Measurements from ENCODE around the gene MYO9B. TPM values are rescaled to one million over a fixed set of nuclear protein-coding genes. Genes with fewer than 3 reads are reported as not detected.

The MYO9B gene
- total and polyA plus RNA-seq, 2 experiments from 2014 or later = 20.1 to 71.8 TPM

DNA sequence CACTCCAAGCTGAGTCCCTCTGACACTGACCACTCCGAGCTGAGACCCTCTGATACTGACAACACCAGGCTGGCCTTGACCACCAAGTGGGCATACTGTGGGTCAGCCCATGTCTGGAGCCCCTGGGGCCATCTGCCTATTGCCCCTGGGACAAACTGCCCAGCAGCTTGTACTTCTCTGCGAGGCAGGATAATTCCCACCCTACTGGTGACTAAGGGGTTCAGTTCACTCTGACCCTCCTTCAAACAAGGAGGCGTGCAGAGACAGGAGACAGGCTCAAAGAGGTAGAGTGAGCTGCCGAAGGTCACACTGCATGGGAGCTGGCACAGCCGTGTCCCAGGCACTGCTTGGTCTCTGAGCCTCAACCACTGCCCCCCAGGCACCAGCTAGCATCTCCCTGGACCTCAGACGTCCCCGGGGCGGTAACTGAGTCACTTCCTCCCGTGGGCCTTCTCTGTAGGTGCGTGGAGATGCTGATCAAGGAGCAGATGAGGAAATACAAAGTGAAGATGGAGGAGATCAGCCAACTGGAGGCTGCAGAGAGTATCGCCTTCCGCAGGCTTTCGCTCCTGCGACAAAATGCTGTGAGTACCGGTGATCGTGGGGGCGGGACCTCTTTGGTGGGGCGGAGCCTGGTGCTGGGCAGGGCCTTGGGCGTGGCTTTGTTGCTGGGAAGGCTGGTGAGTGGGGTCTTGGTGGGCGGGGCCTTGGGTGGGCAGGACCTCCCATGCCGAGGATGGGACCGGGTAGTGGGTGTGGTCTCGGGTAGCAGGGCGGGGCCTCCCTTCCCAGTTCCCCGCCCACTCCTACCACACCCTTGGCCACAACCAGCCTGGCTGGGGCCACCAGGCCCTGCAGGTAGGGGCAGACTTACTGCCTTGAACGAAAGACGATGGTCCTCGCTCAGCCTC, 133.8 kb downstream of the MYO9B start:
- no peaks in the 10 kb centered on the region for H3K9me3 ChIP-seq (ENCODE audit: low read depth)
- in situ Hi-C loops (cut with MboI) = no loop called here
- H3F3A ChIP-seq (ENCODE audit: insufficient read depth) = peaks cover 5% of the 10 kb centered on the region
- H3K36me3 ChIP-seq (ENCODE audit: low read depth) = peaks cover 20% of the 10 kb centered on the region; the same call in 1 of the 2 replicates
- H3K27ac ChIP-seq = no peak overlapping the region
- DNase-seq = peak; percentile 48
- no peak overlapping the region for H3K9ac ChIP-seq
- 78 to 80% methylated on average over 20 to 27 of the region's 28 CpGs for WGBS, 2 experiments (ENCODE audit: low coverage in 1 of 2, low lambda C conversion rate in 2 of 2, missing lambda C conversion rate in 2 of 2)
- H3K4me1 ChIP-seq (ENCODE audit: insufficient read depth) = peaks cover under 1% of the 10 kb centered on the region; the same call in 1 of the 2 replicates
- no peak overlapping the region for H3K4me3 ChIP-seq
- H4K20me1 ChIP-seq (ENCODE audit: insufficient read depth) = no peaks in the 10 kb centered on the region
- H3K79me2 ChIP-seq (ENCODE audit: insufficient read depth) = no peaks in the 10 kb centered on the region
- no peaks in the 10 kb centered on the region for H3K27me3 ChIP-seq (replicated peaks; ENCODE audit: insufficient read depth)
- H3K9me2 ChIP-seq (ENCODE audit: insufficient read depth) = no peaks in the 10 kb centered on the region
- no peak overlapping the region for H2AFZ ChIP-seq
- H3K4me2 ChIP-seq (ENCODE audit: unreplicated experiment) = no peak overlapping the region
- TF ChIP-seq EZH2 (IDR thresholded peaks at IDR 0.05; ENCODE audit: insufficient read depth, poor library complexity, severe bottlenecking) (no peak), EZH2phosphoT487 (IDR thresholded peaks at IDR 0.05; ENCODE audit: insufficient read depth, low read depth) (no peak)

DNA sequence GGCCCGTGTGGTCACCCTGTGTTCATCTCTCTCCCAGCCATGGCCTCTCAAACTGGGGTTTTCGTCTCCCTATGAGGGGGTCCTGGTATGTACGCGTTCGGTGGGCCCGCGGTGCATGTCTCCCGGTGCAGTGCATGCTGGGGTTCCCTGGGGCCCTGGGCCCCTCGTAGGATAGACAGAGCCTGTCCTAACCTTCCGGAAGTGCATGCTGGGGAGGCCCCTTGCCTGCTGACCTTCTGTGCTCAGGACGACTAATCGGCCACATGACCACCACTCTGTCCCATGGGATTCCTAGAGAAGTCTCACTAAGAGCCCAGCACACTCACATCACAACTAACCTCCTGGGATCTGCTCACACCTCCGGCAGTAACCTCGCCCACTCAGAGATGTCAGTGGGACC, 134.7 kb downstream of the MYO9B start:
- no peak overlapping the region for H3K4me3 ChIP-seq
- no peaks in the 10 kb centered on the region for H4K20me1 ChIP-seq (ENCODE audit: insufficient read depth)
- H3F3A ChIP-seq (ENCODE audit: insufficient read depth) = peaks cover 7% of the 10 kb centered on the region; the same call in 1 of the 2 replicates
- H3K36me3 ChIP-seq (ENCODE audit: low read depth) = peaks cover 20% of the 10 kb centered on the region; the same call in 1 of the 2 replicates
- H3K9me2 ChIP-seq (ENCODE audit: insufficient read depth) = no peaks in the 10 kb centered on the region
- H3K4me2 ChIP-seq (ENCODE audit: unreplicated experiment) = no peak overlapping the region
- H3K79me2 ChIP-seq (ENCODE audit: insufficient read depth) = no peaks in the 10 kb centered on the region
- DNase-seq = peak; percentile 47
- H3K27me3 ChIP-seq (replicated peaks; ENCODE audit: insufficient read depth) = no peaks in the 10 kb centered on the region
- no peak overlapping the region for H3K9ac ChIP-seq
- H2AFZ ChIP-seq = no peak overlapping the region
- in situ Hi-C loops (cut with MboI) = no loop called here
- H3K27ac ChIP-seq = no peak overlapping the region
- 86 to 93% methylated on average over 12 to 14 of the region's 14 CpGs for WGBS, 2 experiments (ENCODE audit: low coverage in 1 of 2, low lambda C conversion rate in 2 of 2, missing lambda C conversion rate in 2 of 2)
- peaks cover 4% of the 10 kb centered on the region; the same call in 1 of the 2 replicates for H3K4me1 ChIP-seq (ENCODE audit: insufficient read depth)
- no peaks in the 10 kb centered on the region for H3K9me3 ChIP-seq (ENCODE audit: low read depth)
- no peak for TF ChIP-seq EZH2phosphoT487 (IDR thresholded peaks at IDR 0.05; ENCODE audit: insufficient read depth, low read depth)
- no peak for TF ChIP-seq EZH2 (IDR thresholded peaks at IDR 0.05; ENCODE audit: insufficient read depth, poor library complexity, severe bottlenecking)

DNA sequence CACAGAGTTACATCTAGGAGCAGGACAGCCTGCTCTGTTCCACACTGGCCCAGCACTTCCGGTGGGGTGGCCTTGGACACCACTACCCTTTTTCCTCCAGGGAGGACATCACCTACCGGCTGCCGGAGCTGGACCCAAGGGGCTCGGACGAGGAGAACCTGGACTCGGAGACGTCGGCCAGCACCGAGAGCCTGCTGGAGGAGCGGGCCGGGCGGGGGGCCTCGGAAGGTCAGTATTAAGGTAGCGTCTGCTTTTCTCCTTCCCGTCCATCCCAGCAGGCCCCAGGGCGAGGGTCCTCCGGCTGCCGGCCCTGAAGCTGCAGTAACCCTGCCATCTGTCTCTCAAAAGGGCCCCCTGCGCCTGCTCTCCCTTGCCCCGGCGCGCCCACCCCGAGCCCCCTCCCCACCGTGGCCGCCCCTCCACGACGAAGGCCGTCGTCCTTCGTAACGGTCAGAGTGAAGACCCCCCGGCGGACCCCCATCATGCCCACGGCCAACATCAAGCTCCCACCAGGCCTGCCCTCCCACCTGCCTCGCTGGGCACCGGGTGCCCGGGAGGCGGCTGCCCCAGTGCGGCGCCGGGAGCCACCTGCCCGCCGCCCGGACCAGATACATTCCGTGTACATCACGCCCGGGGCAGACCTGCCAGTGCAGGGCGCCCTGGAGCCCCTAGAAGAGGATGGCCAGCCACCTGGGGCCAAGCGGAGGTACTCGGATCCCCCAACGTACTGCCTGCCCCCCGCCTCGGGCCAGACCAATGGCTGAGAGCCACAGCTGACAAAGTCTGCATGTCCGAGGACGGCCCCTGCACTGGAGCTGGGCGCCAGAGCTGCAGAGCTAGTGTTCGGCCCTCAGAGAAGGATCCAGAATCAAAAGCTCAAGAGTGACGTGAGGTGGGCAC, 136.2 kb downstream of the MYO9B start:
- H3K9me2 ChIP-seq (ENCODE audit: insufficient read depth) = no peaks in the 10 kb centered on the region
- H3K27me3 ChIP-seq (replicated peaks; ENCODE audit: insufficient read depth) = no peaks in the 10 kb centered on the region
- TF ChIP-seq EZH2 (IDR thresholded peaks at IDR 0.05; ENCODE audit: insufficient read depth, poor library complexity, severe bottlenecking) = no peak
- TF ChIP-seq EZH2phosphoT487 (IDR thresholded peaks at IDR 0.05; ENCODE audit: insufficient read depth, low read depth) = no peak
- peaks cover 4% of the 10 kb centered on the region; the same call in 1 of the 2 replicates for H3K4me1 ChIP-seq (ENCODE audit: insufficient read depth)
- H3K27ac ChIP-seq = no peak overlapping the region
- H3K4me2 ChIP-seq (ENCODE audit: unreplicated experiment) = no peak overlapping the region
- no peaks in the 10 kb centered on the region for H3K9me3 ChIP-seq (ENCODE audit: low read depth)
- 92 to 93% methylated on average over 27 to 58 of the region's 58 CpGs for WGBS, 2 experiments (ENCODE audit: low coverage in 1 of 2, low lambda C conversion rate in 2 of 2, missing lambda C conversion rate in 2 of 2)
- H4K20me1 ChIP-seq (ENCODE audit: insufficient read depth) = no peaks in the 10 kb centered on the region
- H3K79me2 ChIP-seq (ENCODE audit: insufficient read depth) = 0 out of 2 replicates have a peak, but pooled peaks cover 5% of the 10 kb centered on the region
- no peak overlapping the region for H3K9ac ChIP-seq
- no peak overlapping the region for H2AFZ ChIP-seq
- no peak overlapping the region for H3K4me3 ChIP-seq
- in situ Hi-C loops (cut with MboI) = no loop called here
- peaks cover 20% of the 10 kb centered on the region; the same call in 1 of the 2 replicates for H3K36me3 ChIP-seq (ENCODE audit: low read depth)
- DNase-seq = no peak
- peaks cover 7% of the 10 kb centered on the region; the same call in 1 of the 2 replicates for H3F3A ChIP-seq (ENCODE audit: insufficient read depth)

DNA sequence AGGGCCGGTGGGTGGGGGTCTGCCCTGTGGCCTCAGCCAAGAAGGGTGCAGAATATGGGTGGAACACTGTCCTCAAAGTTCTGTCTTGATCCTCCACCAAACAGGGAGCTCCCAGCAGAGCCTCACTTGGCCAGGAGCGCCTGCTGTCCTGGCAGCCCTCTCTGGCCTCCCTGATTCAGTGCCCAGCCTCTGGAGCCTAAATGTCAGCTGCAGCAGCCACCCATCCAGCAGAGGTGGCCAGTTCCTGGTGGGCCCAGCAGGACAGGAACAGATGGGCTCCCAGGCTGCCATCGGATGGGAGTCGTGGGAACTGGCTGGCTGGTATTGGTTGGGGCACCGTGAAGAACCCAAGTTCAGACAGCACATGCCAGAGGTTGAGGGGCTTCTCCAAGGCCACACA, 137.8 kb downstream of the MYO9B start:
- no peak for DNase-seq
- Histone ChIP-seq H3K27me3 (replicated peaks; ENCODE audit: insufficient read depth) (no peaks in the 10 kb centered on the region), H3K4me2 (ENCODE audit: unreplicated experiment) (no peak overlapping the region), H3K36me3 (ENCODE audit: low read depth) (peaks cover 22% of the 10 kb centered on the region; the same call in 1 of the 2 replicates), H3K9me2 (ENCODE audit: insufficient read depth) (no peaks in the 10 kb centered on the region), H2AFZ (no peak overlapping the region), H3K4me1 (ENCODE audit: insufficient read depth) (peaks cover 4% of the 10 kb centered on the region; the same call in 1 of the 2 replicates), H3F3A (ENCODE audit: insufficient read depth) (peaks cover 4% of the 10 kb centered on the region; the same call in 1 of the 2 replicates), H3K4me3 (no peak overlapping the region), H3K9ac (no peak overlapping the region), H3K27ac (no peak overlapping the region), H3K9me3 (ENCODE audit: low read depth) (no peaks in the 10 kb centered on the region), H3K79me2 (ENCODE audit: insufficient read depth) (0 out of 2 replicates have a peak, but pooled peaks cover 5% of the 10 kb centered on the region), H4K20me1 (ENCODE audit: insufficient read depth) (no peaks in the 10 kb centered on the region)
- TF ChIP-seq EZH2phosphoT487 (IDR thresholded peaks at IDR 0.05; ENCODE audit: insufficient read depth, low read depth) (no peak), EZH2 (IDR thresholded peaks at IDR 0.05; ENCODE audit: insufficient read depth, poor library complexity, severe bottlenecking) (no peak)
- 84 to 91% methylated on average over 5 of the region's 5 CpGs for WGBS, 2 experiments (ENCODE audit: low coverage in 1 of 2, low lambda C conversion rate in 2 of 2, missing lambda C conversion rate in 2 of 2)
- in situ Hi-C loops (cut with MboI) = no loop called here

All from GM23248 (cell line).